Midbrain (tissue), 1 donor: ENCODE results near the gene GIMD1.
"Not testable (repeated sequence)": the region's sequence is repeated elsewhere in the genome, so short reads cannot be mapped to it uniquely, and the experiment has no call there.

Experiments
- DNase-seq: peaks from one replicate; lab custom pipeline; 2025; lab: John Stamatoyannopoulos, UW

Gene GIMD1

DNA sequence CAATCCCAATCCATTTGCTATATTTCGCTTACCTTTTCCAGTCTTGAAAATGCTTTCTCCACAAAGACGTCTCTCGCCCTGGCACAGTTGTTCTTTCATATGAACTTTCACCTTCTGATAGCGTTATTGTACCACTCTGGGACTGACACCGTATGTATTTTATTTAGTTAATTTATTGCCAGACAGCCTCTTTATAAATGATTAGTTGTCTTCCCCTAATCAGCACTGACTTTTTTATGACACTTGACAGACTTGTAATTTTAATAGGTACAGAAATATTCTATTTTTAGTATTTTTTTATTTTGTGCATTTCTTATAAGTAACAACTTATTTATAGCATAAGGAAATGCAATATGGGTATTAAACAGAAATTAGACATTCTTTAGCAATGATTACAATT lies at the start of gene GIMD1:
TSS of gene GIMD1 (minus strand) at position 101 of the 400 bp plus-strand sequence. CDS start 1,343 bp downstream, outside the sequence.
- no peak for DNase-seq

DNA sequence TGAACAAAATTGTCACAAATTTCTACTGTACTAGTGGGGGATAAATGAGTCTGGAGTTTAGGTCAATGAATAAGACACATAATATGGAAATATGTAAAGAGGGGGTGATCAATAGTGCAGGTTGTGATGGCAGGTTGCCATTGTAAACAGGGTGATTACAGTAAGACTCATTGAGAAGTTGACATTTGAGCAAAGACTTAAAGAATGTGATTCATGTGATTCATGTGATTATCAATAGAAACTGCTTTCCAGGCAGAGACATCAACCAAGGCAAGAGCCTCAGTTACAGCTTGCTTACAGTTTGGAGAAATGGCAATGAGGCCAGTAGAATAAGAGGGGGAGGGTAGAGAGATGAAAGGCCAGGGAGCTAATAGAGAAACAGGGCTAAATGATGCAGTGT lies 45.8 kb upstream of the GIMD1 start:
- no peak for DNase-seq

DNA sequence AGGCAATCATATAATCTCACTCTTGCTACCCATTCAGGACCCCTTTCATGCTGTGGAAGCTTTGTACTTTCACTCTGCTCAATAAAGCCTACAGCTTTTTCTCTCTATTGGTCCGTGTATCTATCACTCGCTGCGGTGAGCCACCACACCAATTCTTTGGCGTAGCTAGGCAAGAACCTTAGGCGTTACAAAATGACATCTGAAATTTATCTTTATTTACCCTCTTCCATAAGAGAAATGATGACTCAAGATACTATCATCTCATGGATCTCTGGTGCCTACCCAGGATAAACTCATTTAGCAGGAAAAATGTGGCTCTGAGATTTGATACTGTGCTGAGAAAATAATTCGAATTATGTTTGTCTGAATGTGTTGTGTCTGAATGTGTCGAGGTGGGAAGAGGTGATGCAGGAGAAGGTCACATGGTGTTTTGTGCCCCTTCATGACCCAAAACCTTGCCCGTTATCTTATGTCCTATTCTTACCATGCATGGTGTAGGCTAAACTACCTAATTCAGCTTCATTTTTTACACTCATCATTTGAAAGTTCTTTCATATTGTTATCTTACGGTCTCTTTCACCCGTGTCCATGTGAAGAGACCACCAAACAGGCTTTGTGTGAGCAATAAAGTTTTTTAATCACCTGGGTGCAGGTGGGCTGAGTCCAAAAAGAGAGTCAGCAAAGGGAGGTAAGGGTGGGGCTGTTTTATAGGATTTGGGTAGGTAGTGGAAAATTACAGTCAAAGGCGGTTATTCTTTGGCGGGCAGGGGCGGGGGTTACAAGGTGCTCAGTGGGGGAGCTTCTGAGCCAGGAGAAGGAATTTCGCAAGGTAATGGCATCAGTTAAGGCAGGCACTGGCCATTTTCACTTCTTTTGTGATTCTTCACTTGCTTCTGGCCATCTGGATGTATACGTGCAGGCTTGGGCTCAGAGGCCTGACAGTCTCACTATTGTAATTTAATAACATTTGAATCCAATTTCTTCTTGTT lies 41.6 kb upstream of the GIMD1 start:
- DNase-seq: no peak

DNA sequence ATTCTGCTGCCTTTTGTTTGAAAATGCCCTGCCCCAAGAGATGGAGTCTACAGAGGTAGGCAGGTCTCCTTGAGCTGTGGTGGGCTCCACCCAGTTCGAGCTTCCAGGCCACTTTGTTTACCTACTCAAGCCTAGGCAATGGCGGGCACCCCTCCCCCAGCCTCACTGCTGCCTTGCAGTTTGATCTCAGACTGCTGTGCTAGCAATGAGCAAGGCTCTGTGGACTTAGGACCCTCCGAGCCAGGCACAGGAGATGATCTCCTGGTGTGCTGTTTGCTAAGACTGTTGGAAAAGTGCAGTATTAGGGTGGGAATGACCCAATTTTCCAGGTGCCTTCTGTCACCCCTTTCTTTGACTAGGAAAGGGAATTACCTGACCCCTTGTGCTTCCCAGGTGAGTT lies 39.4 kb upstream of the GIMD1 start:
- DNase-seq: not testable (repeated sequence)

DNA sequence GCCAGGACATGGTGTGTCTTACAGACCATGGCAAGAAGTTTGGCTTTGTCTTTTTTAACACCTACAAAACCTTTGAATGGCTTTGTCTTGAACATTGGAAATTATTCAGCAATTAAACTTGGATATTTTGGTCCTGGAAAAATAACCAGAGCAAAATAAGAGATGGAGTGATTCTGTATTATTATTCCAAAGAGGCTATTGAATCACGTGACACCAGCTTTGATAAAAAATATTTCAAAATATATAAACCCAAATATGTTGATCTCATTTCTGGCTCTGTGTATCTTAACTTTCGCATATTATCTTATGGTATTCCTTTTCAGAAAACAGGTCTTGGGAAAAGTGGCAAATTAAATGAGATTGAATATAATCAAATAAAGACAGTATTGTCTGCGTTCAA lies 32.6 kb upstream of the GIMD1 start:
- DNase-seq: no peak

DNA sequence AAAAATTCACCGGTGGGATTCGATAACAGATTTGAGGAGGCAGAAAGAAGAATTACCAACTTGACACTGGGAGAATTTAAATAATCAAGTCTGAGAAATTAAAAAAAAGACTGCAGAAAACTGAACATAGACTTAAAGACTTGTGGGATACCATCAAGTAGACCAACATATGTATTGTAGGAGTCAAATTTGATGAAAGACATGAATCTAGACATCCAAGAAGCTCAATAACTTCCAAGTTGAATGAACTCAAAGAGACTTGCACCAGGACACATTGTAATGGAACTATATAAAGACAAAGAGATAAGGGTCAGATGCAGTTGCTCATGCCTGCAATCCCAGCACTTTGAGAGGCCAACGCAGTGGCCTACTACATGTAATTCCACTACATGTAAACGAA lies 30.3 kb upstream of the GIMD1 start:
- DNase-seq: not testable (repeated sequence)

DNA sequence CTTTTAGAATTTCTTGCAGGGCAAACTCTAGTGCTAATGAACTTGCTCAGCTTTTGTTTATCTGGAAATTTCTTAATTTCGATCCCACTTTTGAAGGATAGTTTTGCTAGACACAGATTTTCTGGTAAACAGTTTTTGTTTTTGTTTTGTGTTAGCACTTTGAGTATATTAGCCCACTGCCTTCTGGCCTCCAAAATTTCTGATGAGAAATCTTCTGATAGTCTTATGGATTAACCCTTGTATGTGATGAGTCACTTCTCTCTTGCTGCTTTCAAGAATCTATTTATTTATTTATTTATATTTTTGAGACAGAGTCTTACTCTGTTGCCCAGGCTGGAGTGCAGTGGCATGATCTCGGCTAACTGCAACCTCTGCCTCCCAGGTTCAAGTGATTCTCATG lies 27.0 kb upstream of the GIMD1 start:
- DNase-seq: no peak

DNA sequence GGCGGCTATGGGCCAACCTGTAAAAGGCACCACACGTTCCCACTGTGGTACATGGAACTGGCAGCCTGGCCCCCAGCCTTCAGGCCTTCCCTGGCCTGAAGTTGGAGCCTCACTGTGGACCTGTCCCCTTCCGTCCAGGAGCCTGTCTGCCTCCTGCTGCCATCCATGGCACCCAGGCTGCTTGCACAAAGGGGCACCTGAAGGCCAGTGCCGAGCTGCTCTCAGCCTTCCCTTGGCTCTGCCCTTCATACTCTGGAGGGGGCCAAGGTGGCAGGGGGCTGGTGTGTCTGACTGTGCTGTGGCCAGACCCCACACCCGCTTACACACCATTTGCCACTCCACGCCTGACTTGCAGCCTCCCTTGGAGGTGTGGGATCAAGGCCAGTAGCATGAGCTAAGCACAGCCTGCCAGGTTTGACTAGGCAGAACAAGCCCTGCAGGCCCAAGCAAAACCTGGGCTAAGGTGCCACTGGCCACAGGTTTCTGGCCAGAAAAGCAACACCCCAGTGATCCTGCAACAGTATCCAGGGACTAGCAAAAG lies 17.3 kb upstream of the GIMD1 start:
- DNase-seq: no peak

DNA sequence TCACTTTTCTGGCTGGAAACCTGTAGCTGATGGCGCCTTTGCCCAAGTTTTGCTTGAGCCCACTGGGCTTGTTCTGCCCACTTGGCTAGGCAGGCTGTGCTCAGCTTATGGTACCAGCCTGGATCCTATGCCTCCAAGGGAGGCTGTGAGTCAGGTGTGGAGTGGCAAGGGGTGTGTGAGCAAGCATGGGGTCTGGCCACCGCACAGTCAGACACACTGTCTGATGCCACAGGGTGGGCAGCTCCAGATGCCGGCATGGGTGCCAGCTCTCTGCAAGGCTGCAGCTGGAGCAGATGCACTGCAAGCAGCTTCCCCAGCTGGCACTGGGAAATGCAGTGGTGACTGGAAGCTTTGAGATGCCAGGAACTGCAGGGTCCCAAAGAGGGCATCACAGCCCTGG lies 16.3 kb upstream of the GIMD1 start:
- DNase-seq: no peak

DNA sequence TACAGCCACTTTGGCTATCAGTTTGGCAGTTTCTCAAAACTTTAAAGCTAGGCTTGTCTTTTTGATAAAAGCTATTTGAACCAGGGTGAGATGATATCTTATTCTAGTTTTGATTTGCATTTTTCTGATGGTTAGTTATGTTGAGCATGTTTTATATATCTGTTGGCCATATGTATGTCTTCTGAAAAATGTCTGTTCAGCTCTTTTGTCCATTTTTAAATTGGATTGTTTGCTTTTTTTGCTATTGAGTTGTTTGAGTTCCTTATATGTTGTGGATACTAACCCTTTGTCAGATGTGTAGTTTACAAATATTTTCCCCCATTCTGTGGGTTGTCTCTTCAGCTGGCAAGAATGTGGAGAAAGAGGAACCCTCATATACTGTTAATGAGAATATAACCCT lies 11.6 kb upstream of the GIMD1 start:
- DNase-seq: no peak

DNA sequence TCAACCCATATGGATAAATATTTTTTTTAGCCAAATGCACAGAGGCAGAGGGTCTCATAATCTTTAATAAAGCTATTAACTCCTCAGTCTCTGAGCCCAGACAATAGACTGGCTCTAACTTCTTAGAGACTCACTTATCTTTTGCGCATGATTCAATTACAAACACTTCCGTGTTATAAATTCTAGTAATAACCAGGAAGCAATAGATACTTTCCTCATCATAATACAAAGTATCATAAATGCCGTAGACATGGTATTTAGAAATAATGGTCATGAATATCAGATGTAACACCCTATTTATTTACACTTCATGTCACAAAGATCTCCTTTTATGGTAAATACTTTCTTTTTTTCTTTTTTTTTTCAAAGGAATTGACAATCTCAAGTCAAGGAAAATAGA lies 4.4 kb upstream of the GIMD1 start:
- DNase-seq: no peak

DNA sequence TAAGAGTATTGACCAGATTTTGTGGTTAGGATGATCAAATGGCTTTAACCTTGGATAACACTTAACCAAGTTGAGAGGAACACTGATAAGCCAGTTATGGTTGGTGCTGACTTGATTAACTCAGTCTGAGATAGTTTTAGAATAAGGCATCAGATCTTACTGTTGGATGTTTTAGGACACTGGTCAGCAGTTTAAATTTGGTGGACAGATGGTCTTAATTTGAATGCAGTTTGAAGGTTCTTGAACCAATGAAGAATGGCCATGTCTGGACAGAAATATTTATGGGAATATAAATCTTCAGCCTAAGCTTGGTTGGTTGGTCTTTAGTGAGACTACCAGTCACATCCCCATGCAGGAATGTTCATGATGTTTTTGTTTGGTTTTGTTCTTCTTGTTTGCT lies 2.6 kb upstream of the GIMD1 start:
- DNase-seq: no peak

DNA sequence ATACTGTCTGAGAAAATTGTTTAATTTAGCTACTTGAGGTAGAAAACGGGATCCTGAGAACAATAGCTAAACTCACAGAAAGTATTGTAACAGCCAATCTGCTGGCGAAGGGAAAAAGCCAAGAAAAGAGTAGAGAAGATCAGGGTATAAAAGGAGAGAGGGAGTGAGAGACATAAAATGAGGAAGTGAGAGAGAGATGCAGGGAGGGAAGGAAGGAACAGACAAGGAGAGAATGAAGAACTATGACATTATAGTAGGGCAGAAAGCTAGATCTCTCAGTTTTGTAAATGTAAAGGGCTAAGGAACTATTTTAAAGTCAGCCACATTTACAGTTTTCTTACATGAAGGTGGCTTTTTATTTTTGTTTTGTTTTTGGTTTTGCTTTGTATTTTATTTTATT lies 1.6 kb upstream of the GIMD1 start:
- DNase-seq: no peak

DNA sequence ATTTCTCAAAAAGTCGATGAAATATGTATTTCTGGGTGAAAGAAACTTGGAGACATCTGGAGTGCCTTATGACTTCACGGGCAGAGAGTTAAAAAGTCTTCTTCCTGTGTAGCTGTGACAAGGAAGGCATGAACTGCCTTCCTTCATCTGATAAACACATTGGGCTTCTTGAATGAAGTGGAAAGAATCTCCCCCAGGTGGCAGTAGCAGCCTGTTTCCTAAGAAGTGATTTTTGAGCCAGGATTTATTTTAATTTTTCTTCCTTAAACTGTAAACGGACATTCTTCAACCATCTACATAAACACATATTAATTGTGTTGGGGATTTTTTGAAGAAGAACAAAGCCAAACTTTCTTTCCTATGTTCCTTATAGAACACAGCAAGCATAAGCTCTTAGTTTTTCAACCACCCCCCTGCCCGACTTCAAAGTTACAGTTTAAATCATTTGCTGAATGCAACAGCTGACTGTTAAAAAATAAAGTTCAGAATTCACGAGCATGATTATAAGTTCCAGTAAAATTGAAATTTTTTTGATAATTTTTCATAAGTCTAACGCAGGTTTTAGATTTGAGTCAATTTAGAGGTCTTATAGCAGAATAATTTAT lies 980 bp upstream of the GIMD1 start:
- DNase-seq: peak; percentile 19

DNA sequence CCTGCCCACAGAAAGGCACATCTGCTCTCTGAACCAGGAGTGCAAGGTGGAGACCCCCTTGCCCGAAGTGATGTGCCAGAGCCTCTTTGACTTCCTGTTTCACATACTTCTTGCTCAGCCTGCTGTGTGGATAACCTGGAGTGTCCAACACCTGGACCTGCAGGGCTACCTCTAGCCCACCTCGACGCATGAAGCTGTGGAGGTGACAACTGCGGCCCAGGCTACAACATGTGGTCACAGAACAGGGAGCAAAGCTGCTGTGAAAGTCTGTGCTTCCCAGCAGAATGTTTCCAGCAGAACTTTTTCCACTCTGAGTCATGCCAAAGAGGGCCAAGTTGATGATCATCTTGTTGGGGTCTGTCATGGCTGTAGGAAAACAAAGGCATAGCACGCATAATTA lies 1.5 kb downstream of the GIMD1 start:
- DNase-seq: no peak

DNA sequence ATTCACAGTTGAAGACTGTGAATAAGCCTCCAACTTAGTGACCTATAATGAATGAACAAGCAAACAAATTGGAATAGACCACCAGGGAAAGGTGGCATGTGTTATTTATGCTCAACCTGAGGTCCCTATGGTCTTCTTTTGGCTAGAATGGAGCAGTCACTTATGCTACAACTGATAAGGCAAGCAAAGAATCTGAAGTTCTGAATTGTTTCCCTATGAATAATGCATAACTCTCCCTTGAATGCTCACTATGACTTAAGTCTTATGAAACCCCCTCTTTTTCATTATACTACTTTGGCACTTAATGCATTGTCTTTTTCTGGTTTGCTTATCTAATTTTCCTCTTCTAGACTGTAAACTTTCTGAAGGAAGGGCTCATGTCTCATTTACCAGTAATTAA lies 2.6 kb downstream of the GIMD1 start:
- DNase-seq: no peak

DNA sequence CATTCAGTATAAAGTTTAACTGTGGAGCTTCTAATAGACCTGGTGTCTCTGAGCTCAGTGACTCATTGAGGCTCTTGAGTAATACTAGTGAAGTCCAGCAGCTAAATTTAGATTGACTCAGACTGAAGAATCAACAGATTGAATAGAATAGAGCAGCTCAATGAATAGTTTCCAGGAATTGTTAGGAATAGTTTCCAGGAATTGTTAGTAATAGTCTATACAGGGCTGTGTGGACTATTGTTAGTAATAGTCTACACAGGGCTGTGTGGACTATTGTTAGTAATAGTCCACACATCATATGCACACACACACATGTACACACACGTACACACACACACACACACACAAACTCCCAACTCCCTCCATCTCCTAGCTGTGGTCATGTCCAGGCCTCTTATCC lies 3.0 kb downstream of the GIMD1 start:
- DNase-seq: no peak

DNA sequence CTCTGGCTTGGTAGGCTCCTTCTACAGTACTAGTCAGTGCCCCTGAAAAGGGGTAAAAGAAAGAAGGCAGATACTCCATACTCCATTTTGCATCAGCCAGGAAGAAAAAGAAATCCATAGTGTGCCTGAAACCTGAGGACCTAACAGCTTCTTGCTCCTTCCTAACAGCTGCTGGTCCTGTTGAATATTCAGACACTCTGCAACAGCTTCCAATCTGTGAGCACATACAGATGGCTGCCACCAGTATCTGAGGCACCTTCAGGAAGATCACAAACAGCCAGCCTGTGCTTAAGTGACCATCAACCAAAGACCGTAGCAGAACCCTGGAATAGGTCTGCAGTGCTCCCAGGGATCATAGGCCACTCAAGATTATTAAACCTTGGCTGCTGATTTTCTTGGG lies 4.3 kb downstream of the GIMD1 start:
- DNase-seq: no peak

DNA sequence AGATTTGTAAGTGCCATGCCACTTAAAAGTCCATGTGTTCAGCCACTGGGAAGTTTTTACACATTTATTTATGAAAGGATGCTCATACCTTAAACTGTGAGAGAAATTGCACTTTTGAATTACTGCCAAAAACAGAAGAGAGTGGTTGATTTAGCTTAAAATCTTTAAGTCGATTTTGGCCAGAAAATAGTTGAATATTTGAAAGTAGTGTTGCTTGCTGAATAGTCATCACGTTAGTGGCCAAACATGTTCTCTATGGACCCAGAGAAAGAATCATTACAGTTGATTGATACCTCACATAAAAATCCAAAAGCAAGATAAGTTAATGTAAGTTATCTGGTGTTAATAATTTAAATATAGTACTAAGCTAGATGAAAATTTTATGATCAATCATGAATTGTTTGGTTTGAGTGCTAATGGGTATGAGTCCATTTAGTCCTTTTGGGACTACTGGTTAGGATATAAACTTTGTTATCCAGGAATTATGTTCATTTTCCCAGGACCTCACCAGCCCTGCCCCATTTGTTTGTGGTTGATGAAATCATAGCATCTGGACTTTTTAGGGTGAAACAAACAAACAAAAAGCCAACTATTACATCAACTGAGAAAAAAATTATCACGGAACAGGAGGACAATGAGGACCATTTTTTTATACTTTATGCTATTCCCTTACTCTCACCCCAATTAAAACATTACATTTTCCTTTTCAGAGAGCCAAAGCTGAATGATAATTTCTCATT lies 6.3 kb downstream of the GIMD1 start:
- DNase-seq: no peak

DNA sequence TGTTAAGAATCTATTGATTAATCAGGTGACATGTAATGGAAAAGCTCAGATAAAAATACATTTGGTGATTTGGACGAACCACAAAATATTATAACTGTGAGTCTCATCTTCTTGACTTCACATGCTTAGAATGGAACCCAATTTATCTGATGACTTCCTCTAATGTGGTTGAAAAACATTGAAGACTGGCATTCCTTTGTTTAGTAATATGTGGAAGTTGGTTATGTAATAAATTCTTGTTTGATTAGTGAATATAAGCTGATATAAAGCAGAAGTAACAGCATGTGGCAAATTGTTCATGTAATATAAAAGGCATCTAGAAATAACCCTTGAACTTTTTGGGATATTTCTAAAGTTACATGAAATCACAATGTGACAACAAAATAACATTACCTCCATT lies 9.7 kb downstream of the GIMD1 start:
- DNase-seq: no peak

DNA sequence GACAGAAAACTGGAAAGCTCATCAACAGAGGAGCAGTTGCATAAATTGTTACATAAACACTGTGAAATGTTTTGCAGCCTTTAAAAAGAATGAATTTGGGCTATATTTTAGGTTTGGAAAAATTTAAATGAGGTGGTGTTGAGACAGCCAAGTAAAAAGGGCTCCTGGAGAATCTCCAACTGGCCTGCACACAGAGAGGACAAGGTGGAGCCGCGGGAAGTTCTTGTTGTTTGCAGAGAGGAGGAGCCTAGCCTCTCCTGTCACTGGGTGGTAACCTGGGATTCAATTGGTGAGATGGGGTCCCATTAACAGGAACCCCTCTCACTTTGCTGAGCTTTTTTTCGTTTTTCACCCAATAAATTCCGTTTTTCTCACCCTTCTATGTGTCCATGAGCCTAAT lies 13.4 kb downstream of the GIMD1 start:
- no peak for DNase-seq

DNA sequence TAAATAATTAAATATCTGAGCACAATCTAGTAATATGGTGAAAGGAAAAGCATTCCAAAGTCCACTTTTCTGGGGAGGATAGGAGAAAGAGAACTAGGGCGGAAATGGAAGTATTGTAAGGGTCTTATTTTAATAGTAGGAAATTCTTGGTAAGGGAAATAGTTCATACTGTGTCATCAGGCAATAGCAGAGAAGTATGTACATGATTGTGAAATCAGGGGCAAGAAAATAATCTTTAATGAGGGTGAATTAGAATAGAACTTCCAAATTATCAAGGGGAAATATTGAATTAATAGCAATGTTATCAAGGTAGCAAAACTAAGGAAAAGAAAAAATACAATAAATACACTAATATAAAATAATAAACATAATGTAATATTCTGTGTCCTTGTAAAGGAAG lies 14.8 kb downstream of the GIMD1 start:
- no peak for DNase-seq

DNA sequence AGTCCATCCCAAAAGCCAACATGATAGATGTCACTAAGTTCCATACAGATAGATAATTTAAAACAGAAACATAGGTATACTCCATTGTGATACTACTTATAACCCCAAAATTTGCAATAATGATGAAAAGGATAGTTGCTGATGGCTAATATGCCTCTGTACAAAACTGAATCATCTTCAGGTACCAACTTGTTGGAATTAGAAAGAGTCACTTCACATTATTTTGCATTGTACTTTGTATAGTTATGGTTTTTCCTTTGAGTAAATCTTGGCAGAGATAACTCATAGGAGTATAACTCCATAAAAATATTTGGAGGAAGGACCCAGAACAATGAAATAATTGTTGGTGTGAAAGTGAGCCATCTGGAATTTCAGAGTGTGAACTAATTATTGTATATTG lies 17.6 kb downstream of the GIMD1 start:
- DNase-seq: no peak
